ENCODE measurements around the gene GRIP2.

The GRIP2 gene

DNA sequence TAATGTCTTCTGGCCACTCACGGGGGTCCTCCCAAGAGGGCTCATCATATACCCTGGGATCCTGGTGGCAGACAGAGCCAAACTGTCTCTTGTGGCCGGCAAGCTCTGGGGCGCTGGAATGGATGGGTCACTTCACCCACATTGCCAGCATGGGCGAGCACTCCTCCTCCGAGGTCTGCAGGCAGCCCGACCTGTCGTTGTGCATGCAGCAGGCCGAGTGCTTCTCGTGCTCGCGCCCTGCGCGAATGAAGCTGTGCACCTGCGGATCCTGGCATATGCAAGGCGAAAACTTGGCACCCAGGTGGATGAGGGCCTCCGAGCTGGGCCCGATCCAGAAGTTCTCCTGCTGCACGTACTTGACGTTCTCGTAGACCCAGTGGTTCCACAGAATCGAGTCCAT lies 33.6 kb upstream of the GRIP2 start:
- no peak for ATAC-seq
- TF ChIP-seq TCF4 (CRISPR knock-in tag; IDR thresholded peaks at IDR 0.05; ENCODE audit: borderline replicate concordance) (no peak), TSHZ2 (CRISPR knock-in tag; IDR thresholded peaks at IDR 0.05) (no peak), ESRRG (CRISPR knock-in tag; IDR thresholded peaks at IDR 0.05) (no peak), CSDC2 (CRISPR knock-in tag; IDR thresholded peaks at IDR 0.05) (no peak), GLIS3 (CRISPR knock-in tag; IDR thresholded peaks at IDR 0.05) (no peak), ARNTL (CRISPR knock-in tag; IDR thresholded peaks at IDR 0.05; ENCODE audit: borderline replicate concordance, low read depth) (no peak)

DNA sequence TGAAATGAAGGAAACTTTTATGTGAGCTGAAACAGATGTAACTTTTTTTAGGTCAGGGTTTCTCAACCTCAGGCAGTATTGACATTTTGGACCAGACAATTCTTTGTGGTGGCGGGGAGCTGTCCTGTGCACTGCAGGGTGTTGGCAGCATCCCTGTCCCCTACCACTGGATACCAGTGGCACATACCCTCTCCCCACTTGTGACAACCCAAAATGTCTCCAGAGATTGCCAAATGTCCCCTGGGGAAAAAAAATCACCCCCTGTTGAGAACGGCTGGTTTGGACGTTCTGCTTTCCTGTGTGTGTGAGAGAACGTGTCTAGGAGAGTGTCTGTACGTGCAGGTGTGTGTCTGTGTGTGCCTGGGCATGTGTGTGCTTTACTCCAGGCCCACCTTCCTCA lies 30.7 kb upstream of the GRIP2 start:
- TF ChIP-seq SNAI2 (CRISPR knock-in tag; IDR thresholded peaks at IDR 0.05) (no peak), ESRRG (CRISPR knock-in tag; IDR thresholded peaks at IDR 0.05) (no peak), PATZ1 (CRISPR knock-in tag; IDR thresholded peaks at IDR 0.05; ENCODE audit: borderline replicate concordance) (no peak), CREB5 (CRISPR knock-in tag; IDR thresholded peaks at IDR 0.05; ENCODE audit: low read depth) (no peak), ZC3H10 (CRISPR knock-in tag; IDR thresholded peaks at IDR 0.05) (no peak), RARB (CRISPR knock-in tag; IDR thresholded peaks at IDR 0.05) (no peak), CSDC2 (CRISPR knock-in tag; IDR thresholded peaks at IDR 0.05) (no peak), ARNTL (CRISPR knock-in tag; IDR thresholded peaks at IDR 0.05; ENCODE audit: borderline replicate concordance, low read depth) (no peak), CSRNP3 (CRISPR knock-in tag; IDR thresholded peaks at IDR 0.05) (no peak), ZNF8 (CRISPR knock-in tag; IDR thresholded peaks at IDR 0.05) (no peak), GLIS3 (CRISPR knock-in tag; IDR thresholded peaks at IDR 0.05) (no peak), BACH2 (CRISPR knock-in tag; IDR thresholded peaks at IDR 0.05; ENCODE audit: borderline replicate concordance) (no peak), ZFP30 (CRISPR knock-in tag; IDR thresholded peaks at IDR 0.05) (no peak), ZNF70 (CRISPR knock-in tag; IDR thresholded peaks at IDR 0.05) (no peak), TOX (CRISPR knock-in tag; IDR thresholded peaks at IDR 0.05; ENCODE audit: borderline replicate concordance) (no peak)
- no peak for ATAC-seq

DNA sequence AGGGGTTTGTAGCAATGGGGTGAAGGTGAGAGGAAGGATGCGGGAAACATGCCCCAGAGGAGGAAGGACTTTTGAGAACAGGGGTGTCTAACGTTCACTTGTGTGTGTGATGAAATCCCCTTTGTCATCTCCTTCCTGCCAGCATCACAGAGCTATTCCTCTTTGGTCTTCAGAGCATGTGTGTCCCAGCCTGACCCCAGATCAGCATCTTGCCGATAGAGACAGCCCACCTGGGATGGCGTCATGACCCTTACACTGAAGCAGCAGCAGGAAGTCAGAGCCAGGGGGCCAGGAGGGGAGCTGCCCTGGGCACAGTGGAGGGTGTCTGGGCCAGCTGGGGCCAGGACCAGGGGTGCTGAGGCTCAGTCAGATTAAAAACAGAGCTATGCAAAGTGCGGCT lies 29.9 kb upstream of the GRIP2 start:
- no peak for TF ChIP-seq ZFP30 (CRISPR knock-in tag; IDR thresholded peaks at IDR 0.05)
- no peak for TF ChIP-seq CREB5 (CRISPR knock-in tag; IDR thresholded peaks at IDR 0.05; ENCODE audit: low read depth)
- no peak for TF ChIP-seq RARB (CRISPR knock-in tag; IDR thresholded peaks at IDR 0.05)
- TF ChIP-seq CSDC2 (CRISPR knock-in tag; IDR thresholded peaks at IDR 0.05) = no peak
- TF ChIP-seq ZNF565 (CRISPR knock-in tag; conservative IDR thresholded peaks at IDR 0.05; ENCODE audit: low read depth) = no peak
- no peak for TF ChIP-seq TCF4 (CRISPR knock-in tag; IDR thresholded peaks at IDR 0.05; ENCODE audit: borderline replicate concordance)
- TF ChIP-seq ARNTL (CRISPR knock-in tag; IDR thresholded peaks at IDR 0.05; ENCODE audit: borderline replicate concordance, low read depth) = no peak
- TF ChIP-seq CSRNP3 (CRISPR knock-in tag; IDR thresholded peaks at IDR 0.05) = no peak
- TF ChIP-seq ZC3H10 (CRISPR knock-in tag; IDR thresholded peaks at IDR 0.05) = no peak
- no peak for TF ChIP-seq ISL1 (CRISPR knock-in tag; IDR thresholded peaks at IDR 0.05)
- TF ChIP-seq SNAI2 (CRISPR knock-in tag; IDR thresholded peaks at IDR 0.05) = no peak
- no peak for TF ChIP-seq TOX (CRISPR knock-in tag; IDR thresholded peaks at IDR 0.05; ENCODE audit: borderline replicate concordance)
- no peak for TF ChIP-seq GLIS3 (CRISPR knock-in tag; IDR thresholded peaks at IDR 0.05)
- TF ChIP-seq BACH2 (CRISPR knock-in tag; IDR thresholded peaks at IDR 0.05; ENCODE audit: borderline replicate concordance) = no peak
- TF ChIP-seq ZNF70 (CRISPR knock-in tag; IDR thresholded peaks at IDR 0.05) = no peak
- TF ChIP-seq ZFP3 (CRISPR knock-in tag; IDR thresholded peaks at IDR 0.05) = no peak
- TF ChIP-seq POU6F1 (CRISPR knock-in tag; IDR thresholded peaks at IDR 0.05; ENCODE audit: borderline replicate concordance, low read depth) = no peak
- TF ChIP-seq PATZ1 (CRISPR knock-in tag; IDR thresholded peaks at IDR 0.05; ENCODE audit: borderline replicate concordance) = no peak
- no peak for TF ChIP-seq ESRRG (CRISPR knock-in tag; IDR thresholded peaks at IDR 0.05)
- ATAC-seq = no peak
